ENCODE results near the gene AGMO. TPM values are rescaled to one million over a fixed set of nuclear protein-coding genes. Genes with fewer than 3 reads are reported as not detected.

The AGMO gene
- total and polyA plus RNA-seq, 2 donors (not counting 1 experiment from before 2014, with no cell fraction given), result 0.06 TPM; not detected in 1

DNA sequence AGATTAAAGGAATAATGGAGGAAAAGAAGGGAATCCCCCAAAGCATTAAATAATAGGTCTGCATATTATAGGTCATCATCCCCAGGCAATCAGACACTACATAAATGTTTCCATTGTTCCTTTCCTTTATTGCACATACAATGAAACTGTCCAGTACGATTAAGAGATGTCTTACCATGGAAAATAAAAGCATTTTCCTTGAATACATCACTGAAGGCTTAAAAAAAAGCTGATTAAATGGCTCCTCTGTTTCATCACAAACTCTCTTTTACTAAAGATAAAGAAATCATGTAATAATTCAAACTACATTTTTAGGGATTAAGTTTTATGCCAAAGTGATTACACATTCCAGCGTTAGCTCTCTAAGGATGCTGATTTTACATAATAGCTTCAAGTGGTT is 316.0 kb downstream of the AGMO start:
- H3K9me3 ChIP-seq (ENCODE audit: control insufficient read depth, insufficient read depth, low read depth, low read length), result no peaks in the 10 kb centered on the region
- no peak overlapping the region for H3K4me2 ChIP-seq (ENCODE audit: extremely low read depth, insufficient read depth, low read length)
- no peaks in the 10 kb centered on the region for H3K36me3 ChIP-seq (ENCODE audit: control insufficient read depth, insufficient read depth, low read length)
- TF ChIP-seq EZH2 (IDR thresholded peaks at IDR 0.05; ENCODE audit: low read length, missing control alignments), result no peak
- TF ChIP-seq, protein P1, sequence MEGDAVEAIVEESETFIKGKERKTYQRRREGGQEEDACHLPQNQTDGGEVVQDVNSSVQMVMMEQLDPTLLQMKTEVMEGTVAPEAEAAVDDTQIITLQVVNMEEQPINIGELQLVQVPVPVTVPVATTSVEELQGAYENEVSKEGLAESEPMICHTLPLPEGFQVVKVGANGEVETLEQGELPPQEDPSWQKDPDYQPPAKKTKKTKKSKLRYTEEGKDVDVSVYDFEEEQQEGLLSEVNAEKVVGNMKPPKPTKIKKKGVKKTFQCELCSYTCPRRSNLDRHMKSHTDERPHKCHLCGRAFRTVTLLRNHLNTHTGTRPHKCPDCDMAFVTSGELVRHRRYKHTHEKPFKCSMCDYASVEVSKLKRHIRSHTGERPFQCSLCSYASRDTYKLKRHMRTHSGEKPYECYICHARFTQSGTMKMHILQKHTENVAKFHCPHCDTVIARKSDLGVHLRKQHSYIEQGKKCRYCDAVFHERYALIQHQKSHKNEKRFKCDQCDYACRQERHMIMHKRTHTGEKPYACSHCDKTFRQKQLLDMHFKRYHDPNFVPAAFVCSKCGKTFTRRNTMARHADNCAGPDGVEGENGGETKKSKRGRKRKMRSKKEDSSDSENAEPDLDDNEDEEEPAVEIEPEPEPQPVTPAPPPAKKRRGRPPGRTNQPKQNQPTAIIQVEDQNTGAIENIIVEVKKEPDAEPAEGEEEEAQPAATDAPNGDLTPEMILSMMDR (conservative IDR thresholded peaks at IDR 0.05 in 1 of 2, IDR thresholded peaks at IDR 0.05 in 1 of 2; ENCODE audit: low read depth in 1 of 2, low read length in 2 of 2), result no peak
- no peak overlapping the region for H3K27ac ChIP-seq (ENCODE audit: insufficient read depth, low read length)
- DNase-seq (ENCODE audit: low read depth in 2 of 2), result no peak
- no peaks in the 10 kb centered on the region for H3K4me1 ChIP-seq (ENCODE audit: control insufficient read depth, extremely low read depth, insufficient read depth, low read length)
- no peak overlapping the region for H3K4me3 ChIP-seq (replicated peaks in 1 of 4; ENCODE audit: control extremely low read depth in 1 of 4, insufficient read depth in 1 of 4, low read depth in 3 of 4, low read length in 4 of 4)
- H3K79me2 ChIP-seq (ENCODE audit: control insufficient read depth, insufficient read depth, low read length), result no peaks in the 10 kb centered on the region
- H3K9ac ChIP-seq (ENCODE audit: insufficient read depth, low read length), result no peak overlapping the region
- H3K27me3 ChIP-seq (ENCODE audit: control insufficient read depth, insufficient read depth, low read length), result no peaks in the 10 kb centered on the region
- no peaks in the 10 kb centered on the region for H4K20me1 ChIP-seq (ENCODE audit: control insufficient read depth, extremely low read depth, insufficient read depth, low read length)
- no peak overlapping the region for H2AFZ ChIP-seq (ENCODE audit: low read length)

DNA sequence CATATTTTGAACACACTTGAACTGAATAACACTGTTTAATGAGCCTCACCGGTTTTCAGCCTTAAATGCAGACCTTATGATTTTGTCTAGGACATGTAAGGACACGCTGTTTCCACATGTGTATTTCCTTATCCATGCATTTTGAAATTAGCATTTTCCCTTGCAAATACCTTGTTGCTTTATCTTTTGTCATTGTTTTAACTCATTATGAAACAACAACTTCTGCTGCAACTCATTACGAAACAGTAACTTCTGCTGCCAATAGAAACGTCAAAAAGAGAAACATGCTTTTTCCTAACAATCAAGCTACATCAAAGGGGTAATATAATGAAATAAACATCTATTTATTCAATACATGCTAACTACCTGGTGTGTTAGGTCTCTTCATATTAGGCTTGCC is 322.0 kb downstream of the AGMO start:
- Histone ChIP-seq H3K9ac (ENCODE audit: insufficient read depth, low read length) (no peak overlapping the region), H3K79me2 (ENCODE audit: control insufficient read depth, insufficient read depth, low read length) (no peaks in the 10 kb centered on the region)

DNA sequence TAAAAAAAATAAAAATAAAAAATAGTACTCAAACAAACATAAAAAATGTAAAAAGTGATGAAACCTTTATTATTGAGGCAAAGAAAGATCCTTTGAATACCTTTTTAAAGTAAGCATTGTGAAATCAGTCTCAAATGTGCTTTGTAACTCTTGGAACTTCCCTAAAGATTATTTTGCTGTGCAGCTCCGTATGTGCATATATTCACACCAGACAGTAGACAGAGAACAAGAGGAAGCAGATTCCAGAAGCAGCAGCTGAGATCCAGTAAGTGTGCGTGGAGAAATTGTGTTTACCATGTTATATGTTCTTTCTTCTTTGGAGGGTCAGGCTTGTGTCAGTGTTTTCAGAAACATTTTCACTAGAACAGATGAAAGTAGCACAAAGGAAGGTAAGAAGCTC is 324.9 kb downstream of the AGMO start:
- Histone ChIP-seq H3K9ac (ENCODE audit: insufficient read depth, low read length) (no peak overlapping the region), H3K9me3 (ENCODE audit: control insufficient read depth, insufficient read depth, low read depth, low read length) (no peaks in the 10 kb centered on the region), H3K27me3 (ENCODE audit: control insufficient read depth, insufficient read depth, low read length) (no peaks in the 10 kb centered on the region), H3K36me3 (ENCODE audit: control insufficient read depth, insufficient read depth, low read length) (no peaks in the 10 kb centered on the region), H3K4me2 (ENCODE audit: extremely low read depth, insufficient read depth, low read length) (no peak overlapping the region), H3K79me2 (ENCODE audit: control insufficient read depth, insufficient read depth, low read length) (no peaks in the 10 kb centered on the region), H3K27ac (ENCODE audit: insufficient read depth, low read length) (no peak overlapping the region), H3K4me3 (replicated peaks in 1 of 4; ENCODE audit: control extremely low read depth in 1 of 4, insufficient read depth in 1 of 4, low read depth in 3 of 4, low read length in 4 of 4) (no peak overlapping the region), H2AFZ (ENCODE audit: low read length) (no peak overlapping the region), H4K20me1 (ENCODE audit: control insufficient read depth, extremely low read depth, insufficient read depth, low read length) (no peaks in the 10 kb centered on the region), H3K4me1 (ENCODE audit: control insufficient read depth, extremely low read depth, insufficient read depth, low read length) (no peaks in the 10 kb centered on the region)
- TF ChIP-seq, protein P1 (conservative IDR thresholded peaks at IDR 0.05 in 1 of 2, IDR thresholded peaks at IDR 0.05 in 1 of 2; ENCODE audit: low read depth in 1 of 2, low read length in 2 of 2), result no peak
- TF ChIP-seq EZH2 (IDR thresholded peaks at IDR 0.05; ENCODE audit: low read length, missing control alignments), result no peak
- no peak for DNase-seq (ENCODE audit: low read depth in 2 of 2)

More for the DNA sequence above, 322.0 kb downstream of the AGMO start:
- Histone ChIP-seq H3K27ac (ENCODE audit: insufficient read depth, low read length) (no peak overlapping the region), H3K36me3 (ENCODE audit: control insufficient read depth, insufficient read depth, low read length) (no peaks in the 10 kb centered on the region), H3K27me3 (ENCODE audit: control insufficient read depth, insufficient read depth, low read length) (no peaks in the 10 kb centered on the region), H3K4me3 (replicated peaks in 1 of 4; ENCODE audit: control extremely low read depth in 1 of 4, insufficient read depth in 1 of 4, low read depth in 3 of 4, low read length in 4 of 4) (no peak overlapping the region), H3K4me1 (ENCODE audit: control insufficient read depth, extremely low read depth, insufficient read depth, low read length) (no peaks in the 10 kb centered on the region), H3K4me2 (ENCODE audit: extremely low read depth, insufficient read depth, low read length) (no peak overlapping the region), H2AFZ (ENCODE audit: low read length) (no peak overlapping the region), H4K20me1 (ENCODE audit: control insufficient read depth, extremely low read depth, insufficient read depth, low read length) (no peaks in the 10 kb centered on the region), H3K9me3 (ENCODE audit: control insufficient read depth, insufficient read depth, low read depth, low read length) (no peaks in the 10 kb centered on the region)
- TF ChIP-seq, protein P1 (conservative IDR thresholded peaks at IDR 0.05 in 1 of 2, IDR thresholded peaks at IDR 0.05 in 1 of 2; ENCODE audit: low read depth in 1 of 2, low read length in 2 of 2), result no peak
- no peak for TF ChIP-seq EZH2 (IDR thresholded peaks at IDR 0.05; ENCODE audit: low read length, missing control alignments)
- no peak for DNase-seq (ENCODE audit: low read depth in 2 of 2)
